PC-9 (cell line): ENCODE data around the gene TGFB1I1.
A peak's percentile ranks its signal among the peaks of the same experiment; 100 is the strongest.

Source experiments
- EZH2 ChIP-seq: fragments of 200-600 bp; sonication (generic); IDR thresholded peaks from 2 replicates; pipeline ENCODE4 v1.8.0; 2017; ENCODE audit warnings: antibody characterized with exemption, low read depth
- TF ChIP-seq, protein P1 (sequence below): fragments of 200-600 bp; sonication (generic); conservative IDR thresholded peaks from 2 replicates; pipeline ENCODE4 v1.6.1; 2017; ENCODE audit warnings: mixed run types, antibody characterized with exemption, mild to moderate bottlenecking, moderate library complexity

GRCh38 chr16:31458844-31459686, 12.9 kb upstream of the TGFB1I1 start, which contains the start of gene ARMC5:
- TF ChIP-seq, protein P1, sequence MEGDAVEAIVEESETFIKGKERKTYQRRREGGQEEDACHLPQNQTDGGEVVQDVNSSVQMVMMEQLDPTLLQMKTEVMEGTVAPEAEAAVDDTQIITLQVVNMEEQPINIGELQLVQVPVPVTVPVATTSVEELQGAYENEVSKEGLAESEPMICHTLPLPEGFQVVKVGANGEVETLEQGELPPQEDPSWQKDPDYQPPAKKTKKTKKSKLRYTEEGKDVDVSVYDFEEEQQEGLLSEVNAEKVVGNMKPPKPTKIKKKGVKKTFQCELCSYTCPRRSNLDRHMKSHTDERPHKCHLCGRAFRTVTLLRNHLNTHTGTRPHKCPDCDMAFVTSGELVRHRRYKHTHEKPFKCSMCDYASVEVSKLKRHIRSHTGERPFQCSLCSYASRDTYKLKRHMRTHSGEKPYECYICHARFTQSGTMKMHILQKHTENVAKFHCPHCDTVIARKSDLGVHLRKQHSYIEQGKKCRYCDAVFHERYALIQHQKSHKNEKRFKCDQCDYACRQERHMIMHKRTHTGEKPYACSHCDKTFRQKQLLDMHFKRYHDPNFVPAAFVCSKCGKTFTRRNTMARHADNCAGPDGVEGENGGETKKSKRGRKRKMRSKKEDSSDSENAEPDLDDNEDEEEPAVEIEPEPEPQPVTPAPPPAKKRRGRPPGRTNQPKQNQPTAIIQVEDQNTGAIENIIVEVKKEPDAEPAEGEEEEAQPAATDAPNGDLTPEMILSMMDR, result peak; percentile 66
- no peak for TF ChIP-seq EZH2
